NCI-H1436 treated with DMSO at 0.1 percent for 48 hours (cell line): ENCODE results near the gene CNTN3.

Experiments used
- DNase-seq: peaks from one replicate; lab custom pipeline; 2025; lab: John Stamatoyannopoulos, UW

Gene CNTN3

DNA sequence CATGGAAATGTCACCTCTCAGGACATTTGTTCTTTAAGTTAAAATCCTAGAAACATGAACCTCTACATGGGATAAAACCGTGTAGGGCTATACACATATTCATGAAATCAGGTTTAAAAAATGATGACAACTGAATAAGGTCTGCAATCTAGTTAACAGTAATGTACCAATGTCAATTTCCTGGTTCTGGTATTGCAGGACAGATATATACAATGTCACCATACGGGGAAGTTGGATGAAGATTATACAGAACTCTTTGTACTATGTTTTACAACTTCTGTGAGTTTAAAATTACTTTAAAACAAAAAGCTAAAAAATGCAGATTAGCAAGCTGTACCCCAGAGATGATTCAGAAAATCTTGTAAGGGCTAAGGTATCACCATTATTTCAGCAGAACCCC, 6.7 kb downstream of the CNTN3 start:
- no peak for DNase-seq

DNA sequence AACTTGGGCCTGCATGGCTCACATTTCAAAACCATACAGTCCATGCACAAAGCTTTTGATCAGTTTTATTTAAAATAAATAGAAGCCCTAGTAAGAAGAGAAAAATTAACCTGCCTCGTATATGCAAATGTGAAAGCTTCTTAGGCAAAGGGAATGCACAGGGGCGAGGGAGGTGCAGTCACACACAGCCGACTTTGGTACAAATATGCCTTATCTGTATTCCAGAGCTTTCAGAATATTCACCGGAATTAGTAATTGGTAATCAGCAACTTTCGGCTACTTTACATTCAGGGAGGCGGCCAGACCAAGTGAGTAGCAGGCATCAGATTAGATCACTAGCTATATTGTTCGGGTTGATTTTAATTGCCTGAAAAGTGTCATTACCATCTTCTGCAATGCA, 7.5 kb downstream of the CNTN3 start:
- no peak for DNase-seq

DNA sequence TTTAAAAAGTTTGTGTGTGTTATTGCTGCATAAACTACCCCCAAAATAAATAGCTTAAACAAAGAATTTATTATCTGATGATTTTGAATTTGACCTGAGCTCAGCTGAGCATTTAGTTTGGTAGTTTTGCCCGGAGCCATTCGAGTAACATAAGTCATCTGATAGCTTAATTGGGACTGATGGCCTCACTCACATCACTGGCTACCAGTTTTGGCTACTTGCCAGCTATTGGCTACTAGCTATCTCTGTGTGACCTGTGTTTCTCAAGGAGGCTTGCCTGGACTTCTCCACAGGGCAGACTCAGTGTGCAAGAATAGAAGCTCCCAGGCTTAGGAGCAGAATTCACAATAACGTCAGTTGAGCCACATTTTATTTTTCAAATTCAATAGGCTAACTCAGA, 9.0 kb downstream of the CNTN3 start:
- DNase-seq: no peak

DNA sequence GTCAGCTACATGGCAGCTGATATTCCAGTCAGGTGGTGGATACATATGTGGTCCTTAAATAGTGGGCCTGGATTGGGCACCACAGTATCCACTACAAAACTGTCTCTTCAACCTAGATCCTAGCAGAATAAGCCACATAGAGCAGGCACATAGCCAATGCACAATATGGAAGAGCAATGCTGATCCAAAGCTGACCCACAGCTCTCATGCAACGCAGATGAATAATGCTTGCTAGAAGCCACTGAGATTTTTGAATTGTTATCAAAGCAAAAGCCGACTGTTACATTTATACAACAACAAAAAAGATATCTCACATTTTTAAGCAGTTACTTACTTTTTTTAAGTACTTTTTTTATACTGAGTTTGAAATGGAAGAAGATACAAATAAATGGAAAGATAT, 11.2 kb downstream of the CNTN3 start:
- no peak for DNase-seq

DNA sequence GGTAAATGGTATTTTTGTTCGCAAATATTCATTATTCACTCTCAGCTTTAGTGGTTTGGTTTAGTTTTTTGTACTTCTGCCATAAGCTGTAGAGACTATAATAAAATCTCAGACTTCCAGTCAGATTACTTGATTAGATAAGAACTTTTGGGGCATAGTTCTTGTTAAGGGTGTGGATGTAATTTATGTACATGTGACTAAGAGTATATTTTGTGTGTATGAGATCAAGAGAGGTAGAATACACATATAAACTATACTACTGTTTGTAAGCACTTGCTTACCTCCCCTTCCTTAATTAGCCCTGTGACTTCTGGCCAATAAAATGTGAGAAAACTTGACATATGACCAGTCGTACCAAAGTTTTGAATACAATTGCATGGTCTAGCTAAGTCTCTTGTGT, 12.0 kb downstream of the CNTN3 start:
- no peak for DNase-seq

DNA sequence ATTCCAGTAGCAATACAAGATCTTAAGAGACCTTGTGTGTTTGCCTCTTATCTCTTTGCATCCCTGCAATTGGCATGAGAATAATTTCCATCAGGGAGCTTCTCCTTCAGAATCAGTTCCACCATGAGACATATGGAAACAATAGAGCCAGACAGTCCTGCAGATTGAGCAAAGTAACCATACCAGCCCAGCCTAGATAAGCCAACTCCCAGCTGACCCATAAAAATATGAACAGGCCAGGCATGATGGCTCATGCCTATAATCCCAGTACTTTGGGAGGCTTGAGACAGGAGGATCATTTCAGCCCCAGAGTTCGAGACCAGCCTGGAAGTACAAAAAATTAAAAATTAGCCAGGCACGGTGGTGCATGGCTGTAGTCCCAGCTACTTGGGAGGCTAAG, 12.7 kb downstream of the CNTN3 start:
- DNase-seq: no peak

DNA sequence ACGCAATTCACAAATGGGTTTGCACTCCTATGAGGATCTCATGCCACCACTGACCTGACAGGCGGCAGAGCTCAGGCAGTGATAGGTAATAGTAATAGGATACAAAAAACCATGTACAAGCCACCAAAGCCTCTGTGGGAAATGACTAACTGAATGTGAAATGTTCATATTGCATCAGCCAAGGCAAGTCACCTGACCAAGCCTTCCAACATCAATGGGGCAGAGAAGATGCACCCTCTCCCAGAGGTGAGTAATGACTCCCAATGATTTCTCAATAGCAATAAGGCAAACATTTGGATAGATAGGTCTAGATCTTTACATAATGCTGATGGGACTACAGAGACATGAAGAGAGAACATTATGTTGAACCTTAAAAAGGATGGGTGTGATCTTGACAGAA, 14.9 kb downstream of the CNTN3 start:
- no peak for DNase-seq

DNA sequence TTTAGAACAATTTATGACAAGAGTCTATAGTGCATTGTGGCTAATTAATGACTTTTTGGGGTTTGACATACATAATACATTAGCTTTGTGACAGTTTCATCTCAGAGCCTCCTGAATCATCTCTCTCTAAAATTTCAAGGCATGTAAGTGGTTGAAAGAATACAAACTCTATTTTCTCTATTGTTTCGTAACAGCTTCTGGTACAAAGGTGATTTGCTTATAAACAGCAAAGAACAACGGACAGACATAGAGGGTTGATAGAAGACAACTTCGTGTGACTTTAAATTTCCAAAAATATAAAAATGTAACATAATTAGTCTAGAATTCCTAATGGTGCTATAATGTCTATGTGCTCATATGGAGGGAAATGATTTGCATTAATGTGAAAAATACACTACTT, 21.3 kb downstream of the CNTN3 start:
- no peak for DNase-seq

DNA sequence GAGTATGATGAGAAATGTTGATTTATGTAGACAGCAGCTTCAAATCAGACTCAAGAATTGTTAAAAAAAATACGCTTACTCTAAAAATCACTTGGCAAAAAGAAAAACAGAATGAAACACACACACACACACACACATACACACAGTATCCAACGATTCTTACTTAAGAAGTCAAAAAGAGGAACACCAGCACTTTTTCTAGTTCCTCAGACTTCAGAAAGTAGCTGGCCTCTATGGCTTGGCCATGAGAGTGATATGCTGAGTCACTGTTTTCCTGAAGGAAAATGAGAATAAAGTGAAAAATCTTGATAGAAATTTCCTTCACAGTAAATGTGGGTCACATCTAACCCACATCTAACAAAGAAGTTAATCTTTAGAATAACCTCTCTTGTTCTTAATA, 22.1 kb downstream of the CNTN3 start:
- no peak for DNase-seq

DNA sequence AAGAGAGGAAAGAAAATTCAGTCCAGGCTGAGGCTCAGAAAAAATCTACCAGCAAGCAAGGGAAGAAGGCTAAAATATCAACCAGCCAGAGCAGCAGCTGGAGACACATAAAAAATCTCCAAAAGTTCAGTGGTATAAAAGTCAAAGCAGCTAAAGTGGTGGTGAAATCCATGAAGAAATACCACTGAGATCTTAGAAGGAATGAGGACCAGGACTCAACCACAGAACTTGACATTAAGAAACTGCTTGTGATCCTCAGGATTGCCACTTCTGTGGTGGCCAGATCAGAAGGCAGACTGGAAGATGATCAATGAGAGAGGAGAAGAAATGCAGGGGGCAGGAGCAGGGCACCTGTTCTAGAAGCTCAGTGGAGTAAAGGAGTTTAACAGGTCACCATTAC, 22.5 kb downstream of the CNTN3 start:
- no peak for DNase-seq

DNA sequence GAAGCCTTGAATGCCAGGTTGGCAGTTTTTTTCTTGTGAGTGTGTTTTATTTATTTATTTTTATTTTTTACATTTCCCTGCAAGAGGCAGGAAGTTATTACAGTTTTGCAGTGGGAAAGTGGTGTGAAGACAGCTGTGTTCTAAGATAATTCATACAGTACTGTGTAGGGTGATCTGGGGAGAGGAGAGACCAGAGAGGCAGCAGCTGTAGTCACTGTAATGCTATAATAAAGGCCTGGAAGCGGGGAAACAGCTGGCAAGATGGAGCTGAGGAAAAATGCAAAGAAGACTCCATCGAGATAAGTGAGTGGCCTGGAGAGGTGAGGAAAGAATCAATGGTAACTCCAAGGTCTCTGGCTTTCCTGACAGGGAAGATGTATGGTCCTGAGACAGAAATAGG, 23.1 kb downstream of the CNTN3 start:
- DNase-seq: no peak

DNA sequence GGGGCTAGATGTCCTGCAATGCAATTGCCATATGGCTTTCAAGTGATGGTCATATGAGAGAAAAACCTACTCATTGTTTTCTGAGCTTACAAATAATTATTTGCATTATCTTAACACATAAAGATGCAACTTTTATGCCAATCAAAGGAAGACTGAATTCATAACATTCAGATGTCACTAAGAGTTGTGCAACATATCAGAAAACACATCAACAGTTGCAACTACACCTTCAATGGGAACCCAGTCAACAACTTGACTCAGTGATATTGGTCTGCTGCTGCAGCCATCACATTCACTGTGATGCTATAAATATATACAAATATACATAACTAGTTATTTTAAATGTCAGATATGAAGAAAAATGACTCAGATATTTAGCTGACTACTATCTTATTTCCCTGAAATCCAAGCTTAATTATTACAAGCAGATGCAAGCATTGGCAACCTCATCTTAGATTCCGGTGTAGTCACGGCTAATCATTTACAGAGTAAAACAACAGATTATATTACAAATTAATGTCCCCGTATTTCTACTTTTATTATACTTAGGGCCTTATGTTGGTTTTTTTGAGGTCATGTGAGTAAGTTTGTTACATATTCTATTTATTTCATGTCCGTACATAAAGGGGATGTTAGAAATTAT, 23.7 kb downstream of the CNTN3 start:
- DNase-seq: no peak

DNA sequence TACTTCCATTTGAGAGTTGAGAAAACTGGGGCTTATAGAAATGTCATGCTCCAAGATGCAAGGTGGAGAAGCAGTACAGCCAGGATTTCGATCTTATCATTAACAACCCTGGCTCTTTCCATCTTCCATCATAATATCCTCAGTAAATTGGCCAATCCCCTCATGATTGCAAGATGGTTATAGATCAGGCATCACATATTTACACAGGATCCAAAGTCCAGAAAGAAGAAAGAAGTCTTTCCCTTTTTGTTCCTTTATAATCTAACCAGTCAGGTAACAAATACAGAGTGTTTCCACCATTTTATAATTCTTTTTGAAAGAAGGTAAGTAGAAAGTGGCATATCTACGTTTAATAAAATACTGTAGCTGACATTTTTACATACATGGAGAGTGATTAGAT, 29.7 kb downstream of the CNTN3 start:
- no peak for DNase-seq

DNA sequence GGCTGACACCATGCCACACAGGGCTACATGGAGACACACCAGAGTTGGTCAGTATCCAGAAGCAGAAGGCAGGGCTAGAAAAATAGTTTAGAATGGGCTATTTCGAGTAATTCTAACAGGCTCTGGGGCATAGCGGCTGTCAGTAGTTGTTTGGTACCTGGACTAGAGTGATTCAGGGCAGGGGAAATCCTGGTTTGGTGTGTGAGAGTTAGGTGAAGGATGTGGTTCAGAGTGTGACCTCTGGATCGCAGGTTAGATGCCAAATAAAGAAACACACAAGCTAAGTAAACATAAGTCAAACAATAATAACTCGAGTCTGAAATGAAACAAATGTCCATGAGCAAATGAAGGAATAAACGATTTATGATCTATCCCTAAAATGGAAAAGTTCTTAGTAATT, 31.5 kb downstream of the CNTN3 start:
- DNase-seq: no peak

DNA sequence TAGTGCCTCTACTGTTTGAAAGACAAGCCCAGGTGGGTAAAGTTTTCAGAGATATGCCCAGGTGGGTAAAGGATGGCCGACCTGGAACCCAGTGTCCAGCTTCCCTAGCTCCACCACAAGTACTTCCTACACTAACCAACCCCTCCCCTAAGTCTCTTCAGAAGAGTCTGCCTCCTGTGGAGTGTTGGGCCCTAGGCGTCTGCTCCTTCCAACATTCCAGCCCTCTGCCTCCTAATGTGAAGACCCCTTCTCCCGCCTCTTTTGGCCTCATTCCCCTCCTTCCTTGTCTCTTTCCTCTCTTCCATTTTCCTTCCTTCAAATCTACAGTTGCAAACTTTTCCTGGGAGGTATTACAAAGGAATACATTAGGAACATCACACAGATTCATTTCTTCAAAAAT, 38.6 kb downstream of the CNTN3 start:
- no peak for DNase-seq

DNA sequence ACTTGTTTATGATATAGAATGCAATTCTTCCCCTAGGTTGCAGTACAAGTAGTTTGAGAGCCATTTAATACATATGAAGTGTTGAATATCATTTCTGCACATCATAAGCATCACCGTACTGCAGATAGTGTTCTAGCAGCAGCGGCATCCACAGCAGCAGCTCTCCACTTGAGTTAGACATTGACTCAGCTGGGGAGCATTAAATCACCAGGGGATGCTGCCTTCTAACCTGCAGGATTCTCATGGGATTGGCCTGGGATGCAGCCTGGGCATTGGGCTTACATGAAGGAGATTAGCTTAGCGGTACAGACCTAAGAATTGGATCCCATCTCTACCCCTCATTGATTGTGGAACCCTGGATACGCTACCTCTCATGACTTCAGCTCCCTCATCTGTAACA, 43.3 kb downstream of the CNTN3 start:
- no peak for DNase-seq
